Measurements from ENCODE around the gene HBG1. TPM values are rescaled to one million over a fixed set of nuclear protein-coding genes. Genes with fewer than 3 reads are reported as not detected.
"Not testable (repeated sequence)": the region's sequence is repeated elsewhere in the genome, so short reads cannot be mapped to it uniquely, and the experiment has no call there.

The HBG1 gene
- total and polyA plus RNA-seq, 3 donors from 2014 or later = not detected

- Histone ChIP-seq H3K36me3 (ENCODE audit: low read depth, missing control alignments) (no peaks in the 10 kb centered on the region), H3K4me3 (no peak overlapping the region), H3K27ac (no peak overlapping the region), H3K4me1 (no peaks in the 10 kb centered on the region), H3K27me3 (no peaks in the 10 kb centered on the region), H3K9me3 (no peaks in the 10 kb centered on the region)
- intact Hi-C loops (cut with DNase I; ENCODE audit: low total_unique reads) = no loop called here
- no peak for DNase-seq
- no peak for TF ChIP-seq CTCF (IDR thresholded peaks at IDR 0.05)
- 87 to 93% methylated on average over 2 of the region's 2 CpGs for WGBS, 2 donors
These were observed 17.4 kb upstream of the HBG1 start for GRCh38 chr11:5267033-5267563.

- Histone ChIP-seq H3K27me3 (no peaks in the 10 kb centered on the region), H3K4me1 (no peaks in the 10 kb centered on the region), H3K36me3 (ENCODE audit: low read depth, missing control alignments) (no peaks in the 10 kb centered on the region), H3K27ac (no peak overlapping the region), H3K4me3 (no peak overlapping the region), H3K9me3 (no peaks in the 10 kb centered on the region)
- no peak for DNase-seq
- intact Hi-C loops (cut with DNase I; ENCODE audit: low total_unique reads) = no loop called here
- TF ChIP-seq POLR2A (IDR thresholded peaks at IDR 0.05) = no peak
- no peak for TF ChIP-seq CTCF (IDR thresholded peaks at IDR 0.05)
These were observed 17.0 kb upstream of the HBG1 start for GRCh38 chr11:5266609-5267008.

GRCh38 chr11:5265832-5266231, 16.2 kb upstream of the HBG1 start:
- H3K27ac ChIP-seq = no peak overlapping the region
- H3K4me3 ChIP-seq = no peak overlapping the region
- intact Hi-C loops (cut with DNase I; ENCODE audit: low total_unique reads) = no loop called here
- no peak for DNase-seq
- no peak for TF ChIP-seq POLR2A (IDR thresholded peaks at IDR 0.05)
- no peak for TF ChIP-seq CTCF (IDR thresholded peaks at IDR 0.05)
- H3K27me3 ChIP-seq = no peaks in the 10 kb centered on the region
- WGBS, 2 donors = 71% methylated on average over 2 of the region's 2 CpGs
- H3K9me3 ChIP-seq = no peaks in the 10 kb centered on the region
- no peaks in the 10 kb centered on the region for H3K4me1 ChIP-seq
- H3K36me3 ChIP-seq (ENCODE audit: low read depth, missing control alignments) = no peaks in the 10 kb centered on the region

- Histone ChIP-seq H3K4me1 (no peaks in the 10 kb centered on the region), H3K9me3 (no peaks in the 10 kb centered on the region), H3K36me3 (ENCODE audit: low read depth, missing control alignments) (no peaks in the 10 kb centered on the region), H3K27me3 (no peaks in the 10 kb centered on the region), H3K4me3 (no peak overlapping the region), H3K27ac (no peak overlapping the region)
- intact Hi-C loops (cut with DNase I; ENCODE audit: low total_unique reads) = no loop called here
- DNase-seq = no peak
- 71 to 85% methylated on average over 7 of the region's 7 CpGs for WGBS, 2 donors
- TF ChIP-seq POLR2A (IDR thresholded peaks at IDR 0.05) = no peak
- no peak for TF ChIP-seq CTCF (IDR thresholded peaks at IDR 0.05)
These were observed 9.0 kb upstream of the HBG1 start for GRCh38 chr11:5258543-5259262.

GRCh38 chr11:5257296-5257695, 7.6 kb upstream of the HBG1 start:
- H3K4me3 ChIP-seq = no peak overlapping the region
- H3K36me3 ChIP-seq (ENCODE audit: low read depth, missing control alignments) = no peaks in the 10 kb centered on the region
- H3K4me1 ChIP-seq = no peaks in the 10 kb centered on the region
- H3K9me3 ChIP-seq = no peaks in the 10 kb centered on the region
- intact Hi-C loops (cut with DNase I; ENCODE audit: low total_unique reads) = no loop called here
- WGBS, 2 donors = 33 to 49% methylated on average over 2 of the region's 2 CpGs
- DNase-seq = no peak
- TF ChIP-seq CTCF (IDR thresholded peaks at IDR 0.05) (no peak), POLR2A (IDR thresholded peaks at IDR 0.05) (no peak)
- no peak overlapping the region for H3K27ac ChIP-seq
- no peaks in the 10 kb centered on the region for H3K27me3 ChIP-seq

GRCh38 chr11:5254646-5255413, 5.2 kb upstream of the HBG1 start, which contains the start of gene HBG2:
Gene HBG2 (minus strand): TSS chr11:5254781. CDS start chr11:5254728, 53 bp downstream.
- H3K9me3 ChIP-seq; H3K27me3 ChIP-seq; H3K4me3 ChIP-seq; intact Hi-C loops (cut with DNase I; ENCODE audit: low total_unique reads); DNase-seq; H3K36me3 ChIP-seq (ENCODE audit: low read depth, missing control alignments); H3K27ac ChIP-seq; H3K4me1 ChIP-seq: not testable (repeated sequence)
- WGBS, 2 donors = 64 to 72% methylated on average over 4 of the region's 9 CpGs

GRCh38 chr11:5254023-5254422, 4.4 kb upstream of the HBG1 start:
- WGBS, 2 donors = 87 to 89% methylated on average over 2 of the region's 2 CpGs

More at GRCh38 chr11:5254023-5254422, 4.4 kb upstream of the HBG1 start:
- H3K9me3 ChIP-seq; intact Hi-C loops (cut with DNase I; ENCODE audit: low total_unique reads); H3K4me3 ChIP-seq; H3K36me3 ChIP-seq (ENCODE audit: low read depth, missing control alignments); H3K27me3 ChIP-seq; H3K27ac ChIP-seq; H3K4me1 ChIP-seq; DNase-seq: not testable (repeated sequence)

Data from testis (tissue), 3 donors.